ENCODE results near the gene FBXL19.
"Not testable (repeated sequence)": the region's sequence is repeated elsewhere in the genome, so short reads cannot be mapped to it uniquely, and the experiment has no call there.

The FBXL19 gene

DNA sequence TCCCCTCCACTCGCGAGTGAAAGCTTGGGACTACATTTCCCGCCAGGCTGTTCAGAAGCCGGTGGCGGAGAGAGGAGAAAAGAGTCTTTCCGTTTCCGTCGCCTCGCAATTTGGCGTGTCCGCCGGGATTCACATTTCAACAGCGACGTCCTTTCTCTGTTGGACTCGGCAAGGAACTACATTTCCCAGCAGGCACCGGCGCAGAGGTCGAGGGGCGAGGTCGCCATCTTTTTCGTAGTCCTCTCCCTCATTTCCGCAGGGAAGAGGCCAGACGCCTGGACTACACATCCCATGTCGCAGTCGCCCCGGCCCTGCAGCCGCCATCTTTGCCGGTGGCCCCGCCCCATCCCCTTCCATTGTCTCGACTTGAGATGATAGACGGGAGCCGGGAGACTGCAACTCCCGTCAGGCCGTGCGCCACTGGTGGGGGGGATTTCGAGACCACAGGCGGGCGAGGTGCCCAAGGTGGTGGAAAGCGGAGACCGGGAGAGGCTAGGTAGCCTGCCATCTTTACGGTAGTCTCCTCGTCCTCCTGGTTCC is 882 bp upstream of the FBXL19 start:
- DNase-seq: peak; percentile 100

DNA sequence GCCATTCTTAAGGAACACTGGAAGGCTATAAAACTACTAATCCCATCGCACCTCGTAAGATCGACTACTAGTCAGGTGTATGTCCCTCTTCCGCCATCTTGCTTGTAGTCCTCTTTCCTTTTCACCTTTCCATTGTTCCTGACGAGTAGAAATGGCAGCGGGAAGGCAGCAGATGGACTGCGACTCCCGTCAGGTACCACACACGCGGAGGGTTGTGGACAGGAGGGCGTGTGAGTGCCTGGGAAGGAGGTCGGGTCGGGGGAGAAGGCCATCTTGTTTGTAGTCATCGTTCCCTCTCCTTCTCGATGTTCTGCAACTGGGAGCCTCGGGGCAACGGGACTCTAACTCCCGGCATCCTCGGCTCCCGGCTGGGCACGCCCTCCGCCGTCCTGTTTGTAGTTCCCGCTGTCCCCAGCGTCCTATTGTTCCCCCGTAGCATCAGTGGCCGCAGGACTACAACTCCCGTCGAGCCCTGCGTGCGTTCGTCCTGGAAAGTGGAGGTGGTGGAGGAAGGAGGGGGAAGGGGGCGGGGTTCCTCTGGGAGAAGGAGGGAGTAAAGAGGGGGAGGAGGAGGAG is 324 bp upstream of the FBXL19 start:
- DNase-seq: peak; percentile 99

DNA sequence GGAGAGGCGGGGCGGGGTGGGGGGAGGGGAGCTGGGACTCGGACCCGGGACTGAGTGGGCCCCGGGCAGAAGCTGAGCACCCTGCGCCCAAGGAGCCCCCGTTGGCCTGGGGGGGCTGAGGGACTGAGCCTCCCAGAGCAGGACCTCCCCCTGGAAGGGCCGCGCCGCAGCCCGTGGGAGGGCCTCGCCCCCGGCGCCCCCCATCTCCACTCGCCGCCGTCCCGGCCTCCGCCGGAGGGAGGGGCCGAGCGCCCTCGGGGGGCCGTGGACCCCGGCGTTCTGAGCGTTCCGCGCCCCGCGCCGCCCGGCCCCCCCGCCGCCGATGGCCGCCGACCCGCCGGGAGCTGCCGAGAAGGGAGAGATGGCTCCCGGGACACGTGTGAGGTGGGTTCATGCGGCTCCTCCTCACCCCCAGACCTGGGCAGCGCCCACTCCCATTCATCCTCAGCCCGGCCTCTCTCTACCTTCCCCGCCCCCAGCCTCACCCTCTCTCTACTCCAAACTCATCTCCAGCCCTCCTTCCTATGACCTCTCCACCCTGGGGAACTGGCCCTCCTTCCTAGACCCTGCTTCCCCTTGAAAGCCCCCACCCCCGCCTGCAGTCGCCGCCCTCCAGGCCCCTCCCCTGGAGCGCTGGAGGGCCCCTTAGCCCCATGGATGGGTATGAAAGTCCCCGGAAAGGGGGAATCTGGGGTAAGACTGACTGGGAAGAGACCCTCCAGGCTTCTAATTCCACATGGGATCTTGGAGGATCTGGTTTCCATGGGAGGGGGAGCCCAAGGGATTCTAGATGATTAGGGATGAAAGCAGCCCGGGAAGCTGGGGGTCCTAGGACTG is 922 bp downstream of the FBXL19 start:
- DNase-seq: no peak

GRCh38 chr16:30924913-30925631 is 1.7 kb downstream of the FBXL19 start:
- DNase-seq: no peak

DNA sequence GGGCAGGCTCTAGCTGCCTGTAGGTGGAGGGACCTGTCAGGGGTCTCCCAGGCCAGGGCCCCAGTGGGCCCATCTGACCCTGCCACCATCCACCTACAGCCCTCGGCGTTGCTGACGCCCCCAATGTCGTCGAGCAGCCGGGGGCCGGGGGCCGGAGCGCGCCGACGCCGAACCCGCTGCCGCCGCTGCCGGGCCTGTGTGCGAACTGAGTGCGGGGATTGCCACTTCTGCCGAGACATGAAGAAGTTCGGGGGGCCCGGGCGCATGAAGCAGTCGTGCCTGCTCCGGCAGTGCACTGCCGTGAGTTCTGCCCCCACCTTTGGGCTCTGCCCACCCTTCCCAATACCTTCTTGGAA is 2.2 kb downstream of the FBXL19 start:
- no peak for DNase-seq

- no peak for DNase-seq
Observed at GRCh38 chr16:30925995-30926811, 2.8 kb downstream of the FBXL19 start.

GRCh38 chr16:30926937-30927788 is 3.8 kb downstream of the FBXL19 start:
- DNase-seq: no peak

DNA sequence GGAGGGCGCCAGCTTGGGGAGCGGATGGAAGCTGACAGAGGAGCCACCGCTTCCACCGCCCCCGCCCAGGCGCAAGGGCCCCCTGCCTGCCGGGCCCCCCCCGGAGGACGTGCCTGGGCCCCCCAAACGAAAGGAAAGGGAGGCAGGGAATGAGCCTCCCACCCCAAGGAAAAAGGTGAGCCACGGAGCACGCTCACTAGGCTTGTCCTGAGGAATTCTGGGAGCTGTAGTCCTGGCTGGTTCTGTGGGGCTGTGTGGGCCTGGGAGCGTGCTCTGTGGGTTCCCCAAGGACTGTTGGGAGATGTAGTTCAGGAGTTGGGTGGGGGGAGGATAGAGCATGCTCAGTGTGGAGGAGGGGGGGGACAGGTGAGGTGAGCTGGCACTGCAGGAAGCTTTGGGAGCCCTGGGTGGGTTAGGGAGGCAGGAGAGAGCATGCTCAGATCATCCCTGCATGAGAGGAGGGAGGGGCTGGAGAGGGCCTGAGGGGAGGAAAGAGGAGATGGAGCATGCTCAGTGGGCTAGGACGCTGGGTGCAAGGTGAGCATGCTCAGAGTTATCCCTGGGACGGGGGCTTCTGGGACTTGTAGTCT is 4.5 kb downstream of the FBXL19 start:
- peak; percentile 71 for DNase-seq

GRCh38 chr16:30928390-30928789 is 5.0 kb downstream of the FBXL19 start:
- no peak for DNase-seq

- DNase-seq: peak; percentile 38
Observed at GRCh38 chr16:30929167-30929566, 5.8 kb downstream of the FBXL19 start.

GRCh38 chr16:30930160-30930571 is 6.8 kb downstream of the FBXL19 start:
- DNase-seq: no peak

DNA sequence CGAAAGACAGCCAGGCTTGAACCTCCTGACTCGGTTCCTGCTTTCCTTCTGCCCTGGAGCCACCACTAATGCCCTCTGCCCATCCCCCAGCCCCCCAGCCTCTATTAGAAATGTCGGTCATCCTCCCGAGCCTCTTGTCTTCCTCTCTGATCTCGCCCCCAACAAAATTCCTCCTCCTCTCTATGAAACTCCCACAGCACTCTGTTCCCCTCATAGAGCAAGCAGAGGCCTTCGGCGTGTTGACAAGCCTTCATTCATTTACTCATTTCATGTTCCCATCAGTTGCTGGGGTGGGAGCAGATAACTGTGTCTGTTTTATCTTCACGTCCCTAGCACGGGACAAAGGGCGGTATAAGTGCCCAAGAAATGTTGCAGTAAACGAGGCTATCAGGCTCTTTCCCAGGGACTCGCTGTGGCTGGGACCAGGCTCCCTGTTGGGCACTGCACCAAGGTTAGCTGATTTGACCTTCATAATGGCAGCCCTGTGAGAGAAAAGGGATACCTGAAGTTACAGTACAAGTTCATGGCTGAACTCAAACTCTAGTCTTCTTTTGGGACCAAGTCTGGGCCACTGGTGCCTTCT is 7.8 kb downstream of the FBXL19 start:
- DNase-seq: no peak

GRCh38 chr16:30934827-30935557 is 11.6 kb downstream of the FBXL19 start:
- DNase-seq: peak; percentile 51

DNA sequence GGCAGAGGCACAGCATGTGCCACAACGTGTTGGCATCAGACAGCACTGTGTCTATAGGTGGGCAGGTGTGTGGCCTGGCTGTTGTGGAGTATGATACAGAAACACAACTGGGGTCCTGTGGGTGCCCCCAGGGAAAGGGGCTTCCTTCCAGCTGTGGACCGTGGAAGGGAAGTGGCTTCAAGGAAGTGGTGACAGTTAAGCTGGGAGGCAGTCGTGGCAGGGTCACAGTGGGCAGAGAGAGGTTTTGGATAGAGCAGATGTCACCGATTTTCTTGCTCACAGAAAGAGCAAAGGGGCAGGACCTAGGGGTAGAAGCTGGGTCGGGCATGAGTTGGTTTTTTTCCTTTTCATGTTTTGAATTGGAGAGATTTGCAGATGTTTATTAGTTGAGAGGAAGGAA is 14.3 kb downstream of the FBXL19 start:
- DNase-seq: no peak

- not testable (repeated sequence) for DNase-seq
Observed at GRCh38 chr16:30939571-30939970, 16.2 kb downstream of the FBXL19 start.

DNA sequence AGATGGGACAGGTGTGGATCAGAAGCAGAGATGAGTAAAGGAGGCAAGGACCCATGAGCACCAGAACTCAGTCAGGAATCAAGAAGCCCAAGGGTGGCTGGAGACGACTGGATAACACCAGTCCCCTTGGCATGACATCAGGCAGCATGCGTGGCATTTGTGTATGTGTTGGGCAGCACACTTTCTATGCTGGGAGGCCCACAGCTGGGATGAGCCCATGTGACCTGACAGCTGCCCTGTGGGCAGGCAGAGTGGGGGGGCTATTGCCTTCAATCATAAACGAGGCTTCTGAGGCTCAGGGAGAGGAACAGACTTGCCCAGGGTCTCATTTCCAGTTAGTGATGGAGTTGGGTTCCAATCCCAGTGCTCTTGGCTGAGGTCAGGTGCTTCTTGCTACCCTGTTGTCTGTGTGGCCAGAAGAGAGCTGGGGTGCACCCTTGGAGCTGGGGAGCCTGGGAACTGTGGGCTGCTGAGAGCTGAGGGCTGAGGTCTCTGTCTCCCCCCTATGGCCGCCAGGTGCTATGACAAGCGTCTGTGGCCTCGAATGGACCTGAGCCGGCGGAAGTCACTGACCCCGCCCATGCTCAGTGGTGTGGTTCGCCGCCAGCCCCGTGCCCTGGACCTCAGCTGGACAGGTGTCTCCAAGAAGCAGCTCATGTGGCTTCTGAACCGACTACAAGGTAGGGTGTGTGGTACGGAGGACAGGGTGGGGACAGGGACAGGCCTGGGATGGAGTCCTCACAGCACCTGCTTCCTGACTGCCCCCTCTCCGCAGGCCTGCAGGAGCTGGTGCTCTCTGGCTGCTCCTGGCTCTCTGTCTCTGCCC is 18.4 kb downstream of the FBXL19 start:
- peak; percentile 84 for DNase-seq

GRCh38 chr16:30942426-30942806 is 19.0 kb downstream of the FBXL19 start:
- no peak for DNase-seq

DNA sequence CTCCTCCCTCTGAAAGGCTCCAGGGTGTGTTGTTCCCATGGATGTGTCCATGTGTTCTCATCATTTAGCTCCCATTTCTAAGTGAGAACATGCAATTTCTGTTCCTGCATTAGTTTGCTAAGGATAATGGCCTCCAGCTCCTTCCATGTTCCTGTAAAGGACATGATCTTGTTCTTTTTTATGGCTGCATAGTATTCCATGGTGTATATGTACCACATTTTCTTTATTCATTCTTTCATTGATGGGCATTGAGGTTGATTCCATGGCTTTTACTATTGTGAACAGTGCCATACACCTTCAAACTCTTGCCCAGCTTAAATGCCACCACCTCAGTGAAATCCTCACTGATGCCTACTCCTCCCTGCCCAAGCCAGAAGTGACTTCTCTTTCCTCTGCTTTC is 21.0 kb downstream of the FBXL19 start:
- DNase-seq: no peak
